HFFc6 (cell line): ENCODE results near the gene SRRM1. TPM values are rescaled to one million over a fixed set of nuclear protein-coding genes. Genes with fewer than 3 reads are reported as not detected.

Experiments
- DNase-seq: peaks from one replicate; pipeline ENCODE4 v3.0.0-alpha.2; 2018
- H3K27ac Mint-ChIP-seq: 2 replicates; pipeline ENCODE4 v1.8.0; 2020; ENCODE audit warnings: mild to moderate bottlenecking, mixed read lengths
- H3K27me3 Mint-ChIP-seq: 2 replicates; pipeline ENCODE4 v1.8.0; 2021; ENCODE audit warnings: mild to moderate bottlenecking, moderate library complexity, mixed read lengths; ENCODE audit not compliant: insufficient read depth
- H3K36me3 Mint-ChIP-seq: 2 replicates; pipeline ENCODE4 v1.8.0; 2021; ENCODE audit warnings: low read depth, mixed read lengths
- H3K4me1 Mint-ChIP-seq: 2 replicates; pipeline ENCODE4 v1.8.0; 2020; ENCODE audit warnings: low read depth, mixed read lengths
- H3K4me3 Mint-ChIP-seq: 2 replicates; pipeline ENCODE4 v1.8.0; 2020; ENCODE audit warnings: mild to moderate bottlenecking, moderate library complexity, mixed read lengths
- H3K9me3 Mint-ChIP-seq: 2 replicates; pipeline ENCODE4 v1.8.0; 2020; ENCODE audit warnings: mild to moderate bottlenecking, mixed read lengths
- CTCF ChIP-seq: fragments of 200-600 bp; sonication (generic); IDR thresholded peaks from 2 replicates; pipeline ENCODE4 v1.5.0; 2021; ENCODE audit warnings: antibody characterized with exemption, mild to moderate bottlenecking
- total RNA-seq, 6 experiments: library from RNA; stranded (reverse); fragmentation: NEBNext Ultra II Directional; extraction: Animal tissue kit (Norgen Biotek cat#: 25700); gene quantifications; 2 replicates in 1 of 6; 3 replicates in 5 of 6; pipeline ENCODE4 v1.2.3, GENCODE V29; 2021

Gene SRRM1
- total RNA-seq, 6 experiments from 2014 or later: 118 to 149 (median 134) TPM

GRCh38 chr1:24693827-24694379 lies 50.8 kb downstream of the SRRM1 start:
- H3K4me1 Mint-ChIP-seq: peaks cover 30% of the 10 kb centered on the region
- DNase-seq: no peak
- H3K36me3 Mint-ChIP-seq: peaks cover 6% of the 10 kb centered on the region; the same call in 1 of the 2 replicates
- TF ChIP-seq CTCF: no peak
- peaks cover 1% of the 10 kb centered on the region; the same call in 1 of the 2 replicates for H3K27me3 Mint-ChIP-seq
- peak overlapping the region; percentile 40 for H3K4me3 Mint-ChIP-seq
- peak overlapping the region; percentile 61 for H3K27ac Mint-ChIP-seq
- 0 out of 2 replicates have a peak, but pooled peaks cover 7% of the 10 kb centered on the region for H3K9me3 Mint-ChIP-seq

GRCh38 chr1:24694380-24694843 lies 51.3 kb downstream of the SRRM1 start:
- DNase-seq: peak; percentile 24
- peaks cover 6% of the 10 kb centered on the region; the same call in 1 of the 2 replicates for H3K36me3 Mint-ChIP-seq

GRCh38 chr1:24695202-24695974 lies 52.3 kb downstream of the SRRM1 start:
- H3K27me3 Mint-ChIP-seq: peaks cover 1% of the 10 kb centered on the region; the same call in 1 of the 2 replicates
- H3K4me3 Mint-ChIP-seq: no peak overlapping the region
- H3K4me1 Mint-ChIP-seq: peaks cover 29% of the 10 kb centered on the region
- 0 out of 2 replicates have a peak, but pooled peaks cover 7% of the 10 kb centered on the region for H3K9me3 Mint-ChIP-seq
- peaks cover 6% of the 10 kb centered on the region; the same call in 1 of the 2 replicates for H3K36me3 Mint-ChIP-seq
- TF ChIP-seq CTCF: no peak
- no peak for DNase-seq
- H3K27ac Mint-ChIP-seq: no peak overlapping the region

More at GRCh38 chr1:24694380-24694843, 51.3 kb downstream of the SRRM1 start:
- no peak for TF ChIP-seq CTCF
- Mint-ChIP-seq H3K27ac (peak overlapping the region; percentile 61), H3K4me1 (peaks cover 29% of the 10 kb centered on the region), H3K9me3 (0 out of 2 replicates have a peak, but pooled peaks cover 7% of the 10 kb centered on the region), H3K27me3 (peaks cover 1% of the 10 kb centered on the region; the same call in 1 of the 2 replicates), H3K4me3 (peak overlapping the region; percentile 40)

- 0 out of 2 replicates have a peak, but pooled peaks cover 7% of the 10 kb centered on the region for H3K9me3 Mint-ChIP-seq
- peaks cover 29% of the 10 kb centered on the region for H3K4me1 Mint-ChIP-seq
Measured at GRCh38 chr1:24696041-24696755, 53.1 kb downstream of the SRRM1 start.

More at GRCh38 chr1:24696041-24696755, 53.1 kb downstream of the SRRM1 start:
- Mint-ChIP-seq H3K27me3 (peaks cover 1% of the 10 kb centered on the region; the same call in 1 of the 2 replicates), H3K36me3 (peaks cover 6% of the 10 kb centered on the region; the same call in 1 of the 2 replicates), H3K4me3 (no peak overlapping the region), H3K27ac (no peak overlapping the region)
- DNase-seq: no peak
- no peak for TF ChIP-seq CTCF
